SU-DHL-6 (cell line): ENCODE measurements around the gene ATL1.

Source experiments
- CTCF ChIP-seq: fragments of 200-600 bp; sonication (generic); IDR thresholded peaks from one replicate; pipeline ENCODE4 v1.5.1; 2017; ENCODE audit warnings: antibody characterized with exemption, mild to moderate bottlenecking, low read length, moderate library complexity; ENCODE audit not compliant: insufficient read depth, poor library complexity, severe bottlenecking
- EZH2phosphoT487 ChIP-seq: fragments of 200-600 bp; sonication (generic), shearing (Covaris generic); conservative IDR thresholded peaks from 2 replicates; pipeline ENCODE4 v1.6.1; 2018; ENCODE audit warnings: mild to moderate bottlenecking, antibody characterized with exemption, low read length, moderate library complexity, mixed read lengths

- no peak for TF ChIP-seq CTCF
- no peak for TF ChIP-seq EZH2phosphoT487
These were observed at the start of gene ATL1 for GRCh38 chr14:50559990-50560930.
